ENCODE data around the gene SSX2IP.
"Not testable (repeated sequence)": the region's sequence is repeated elsewhere in the genome, so short reads cannot be mapped to it uniquely, and the experiment has no call there.

The SSX2IP gene

DNA sequence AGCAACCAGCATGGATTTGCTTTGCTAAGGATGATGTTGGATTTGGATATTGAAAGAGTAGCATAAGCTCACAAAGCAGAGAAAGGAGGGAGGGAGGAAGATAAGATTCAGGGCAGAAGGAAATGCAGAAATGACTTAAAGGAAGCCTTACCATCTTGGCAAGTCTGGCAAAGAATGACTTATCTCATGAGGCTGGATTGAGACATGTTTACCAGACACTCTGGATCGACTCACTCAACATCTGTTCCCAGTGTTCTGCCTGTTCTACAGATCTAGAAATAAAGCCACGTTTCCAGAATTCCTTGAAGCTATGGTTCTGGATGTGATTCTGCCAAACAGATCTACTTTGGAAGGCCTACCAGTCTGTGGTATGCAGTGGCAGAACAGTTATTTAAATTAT, 77.2 kb downstream of the SSX2IP start:
- no peak for DNase-seq

GRCh38 chr1:84611796-84612195, 78.5 kb downstream of the SSX2IP start:
- DNase-seq, result no peak

GRCh38 chr1:84611091-84611490, 79.2 kb downstream of the SSX2IP start:
- DNase-seq, result no peak

DNA sequence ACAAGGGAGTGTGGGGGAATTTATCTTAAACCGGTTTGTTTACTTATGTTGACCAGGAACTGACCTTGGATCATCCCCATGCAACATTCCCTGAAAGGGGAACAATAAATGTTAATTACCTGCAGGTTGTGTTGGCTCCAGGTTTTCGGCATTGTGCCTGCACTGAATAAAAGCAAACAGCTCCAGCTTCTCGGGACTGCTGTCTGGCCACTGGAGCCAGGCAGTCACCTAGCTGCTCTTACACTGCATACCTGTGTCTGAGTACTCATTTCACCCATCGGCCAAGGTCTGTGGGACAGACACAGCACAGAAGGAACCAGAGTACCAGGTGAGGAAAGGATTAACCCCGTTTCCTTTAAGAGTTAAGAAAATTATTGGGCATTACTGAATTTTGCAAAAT, 83.3 kb downstream of the SSX2IP start:
- no peak for DNase-seq

DNA sequence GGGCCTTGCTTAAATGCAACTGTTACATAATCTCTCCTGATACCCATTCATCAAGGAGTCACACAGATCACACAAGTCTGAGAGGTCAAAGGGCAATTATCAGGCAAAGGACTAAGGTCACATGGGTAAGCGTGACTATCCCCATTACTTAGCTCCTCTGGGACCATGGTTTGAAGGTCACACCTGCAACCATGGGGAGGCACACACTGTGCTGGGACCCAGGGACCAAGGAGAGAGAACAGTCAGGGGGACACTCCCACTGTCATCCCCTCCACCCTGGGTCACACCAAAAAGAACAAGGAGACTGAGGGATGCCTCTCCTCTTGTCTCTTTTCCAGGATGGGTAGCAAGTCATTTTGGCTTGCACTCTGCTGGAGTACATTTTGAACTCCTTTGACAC, 85.1 kb downstream of the SSX2IP start:
- no peak for DNase-seq

DNA sequence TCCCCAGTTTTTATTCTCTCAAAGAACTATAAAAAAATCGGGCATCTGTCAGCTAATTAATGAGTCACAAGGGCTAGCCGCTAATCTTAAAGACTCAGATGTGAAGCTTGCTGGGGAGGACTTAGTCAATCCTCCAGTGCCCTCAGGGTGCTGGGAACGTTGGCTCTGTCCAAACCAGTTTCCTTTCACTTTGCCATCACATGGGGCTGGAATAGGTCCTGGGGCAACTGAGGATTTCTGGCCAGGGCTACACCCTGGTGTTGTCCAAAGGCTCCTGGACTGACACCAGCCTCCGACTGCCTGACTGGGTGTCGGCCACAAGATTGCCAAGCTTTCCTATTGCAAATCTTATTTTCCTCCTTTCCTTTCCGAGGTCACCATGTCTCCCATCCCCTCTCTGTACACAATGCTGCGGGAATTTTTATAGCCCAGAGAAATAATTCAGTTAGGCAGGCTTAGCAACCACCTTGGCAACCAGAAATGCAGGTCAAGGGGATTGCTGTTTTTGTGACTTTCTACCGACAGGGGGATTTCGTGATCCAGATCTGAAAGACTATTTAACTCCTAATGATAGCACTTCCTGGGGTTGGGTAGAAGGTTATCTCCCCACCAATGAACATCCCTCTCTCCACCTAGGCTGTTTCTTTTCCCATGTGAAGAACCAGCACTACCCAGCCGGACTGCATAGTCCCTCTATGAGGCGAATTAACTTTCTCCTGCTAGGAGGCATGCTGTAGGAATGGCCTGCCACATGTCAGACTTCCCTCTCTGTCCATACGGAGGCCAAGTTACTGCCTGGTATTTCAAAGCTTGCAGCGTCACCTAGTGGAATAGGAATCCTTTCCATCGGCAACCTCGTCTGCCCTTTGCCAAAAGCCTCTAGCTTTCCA, 86.1 kb downstream of the SSX2IP start:
- DNase-seq, result no peak

GRCh38 chr1:84603223-84603622, 87.0 kb downstream of the SSX2IP start:
- no peak for DNase-seq

DNA sequence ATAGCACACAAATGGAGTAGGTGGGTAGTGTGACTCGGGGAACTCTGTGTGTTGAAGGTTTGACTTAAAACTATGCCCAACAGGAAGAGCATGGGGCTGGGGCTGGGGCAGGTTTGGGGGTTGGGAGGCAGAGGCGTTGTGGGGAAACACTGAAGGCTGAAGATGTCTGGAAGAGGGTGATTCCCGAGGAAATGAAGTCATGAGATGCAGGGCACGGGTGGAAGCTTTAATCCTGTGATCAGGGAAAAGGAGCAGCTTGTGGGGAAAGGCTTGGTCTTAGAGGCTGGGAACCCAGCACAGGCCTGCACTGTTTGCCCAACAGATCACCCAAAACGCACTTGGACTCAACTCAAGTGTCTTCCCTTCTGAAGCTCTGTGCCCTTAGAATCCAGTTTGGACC, 89.5 kb downstream of the SSX2IP start:
- DNase-seq, result no peak

DNA sequence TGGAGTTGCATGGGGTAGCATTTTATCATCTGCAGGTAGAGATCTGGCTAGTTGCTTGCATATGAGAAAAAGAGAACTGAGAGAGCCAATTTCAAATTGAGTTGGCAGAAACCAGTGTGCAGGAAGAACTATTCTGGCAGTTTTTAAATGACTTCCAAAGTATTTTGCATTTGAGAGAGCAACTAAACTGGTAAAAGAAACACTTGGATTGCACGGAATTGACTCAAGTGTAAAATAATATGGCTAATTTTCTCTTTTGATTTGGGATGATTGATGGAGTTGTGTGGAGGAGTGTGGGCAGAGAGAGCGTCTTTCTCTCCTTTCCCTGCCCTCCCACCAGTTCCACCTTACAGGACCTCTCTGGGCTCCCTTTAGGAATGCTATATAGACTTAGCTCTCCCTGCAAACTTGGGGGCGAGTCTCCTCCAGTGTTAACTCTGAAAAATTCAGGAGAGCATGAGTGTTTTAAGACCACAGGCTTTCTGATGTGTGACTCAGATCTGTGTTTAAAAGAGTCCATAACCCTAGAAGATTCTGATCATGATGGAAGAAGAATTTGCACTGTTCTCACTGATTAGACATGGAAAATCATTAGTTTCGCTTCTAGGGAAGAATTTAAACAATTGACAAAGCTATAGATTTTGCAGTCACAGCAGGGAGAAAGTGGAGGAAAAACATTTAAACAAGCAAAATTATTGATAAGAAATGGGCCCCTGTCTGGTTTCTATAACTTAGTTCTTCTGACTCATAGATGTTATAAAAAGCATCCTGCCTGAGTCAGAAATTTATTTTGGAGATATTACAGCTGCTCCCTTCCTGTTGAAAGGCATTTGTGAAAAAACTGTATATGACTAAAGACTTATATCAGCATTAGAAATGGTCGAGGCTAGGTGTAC, 91.2 kb downstream of the SSX2IP start:
- no peak for DNase-seq

DNA sequence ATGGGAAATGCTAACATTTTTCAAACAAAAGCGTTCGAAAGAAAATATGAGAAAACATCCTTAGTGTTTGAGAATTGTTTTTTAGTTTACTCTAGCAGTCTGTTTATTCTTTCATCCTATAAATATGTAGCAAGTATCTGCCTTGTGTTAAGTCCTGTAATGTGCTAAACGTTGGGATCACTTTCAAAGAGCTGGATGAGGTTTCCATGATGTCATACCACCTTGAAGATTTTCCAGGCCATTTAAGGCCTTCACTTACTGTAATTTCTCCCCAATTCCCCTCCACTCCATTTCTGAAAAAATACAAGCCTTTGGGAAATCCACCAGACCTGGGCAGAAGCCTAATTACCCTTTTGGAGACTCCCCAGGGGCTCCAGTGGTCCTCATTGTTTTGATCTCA, 91.8 kb downstream of the SSX2IP start:
- DNase-seq, result no peak

GRCh38 chr1:84597011-84597410, 93.2 kb downstream of the SSX2IP start:
- DNase-seq, result no peak

GRCh38 chr1:84594959-84595358, 95.3 kb downstream of the SSX2IP start:
- DNase-seq, result not testable (repeated sequence)
